ENCODE measurements around the gene GDE1.

Gene GDE1

GRCh38 chr16:19515757-19516156, 6.1 kb downstream of the GDE1 start:
- Histone ChIP-seq H3K27me3 (replicated peaks; ENCODE audit: control insufficient read depth, insufficient read depth, low read length) (no peaks in the 10 kb centered on the region), H3K36me3 (ENCODE audit: control insufficient read depth, insufficient read depth, low read length) (no peaks in the 10 kb centered on the region; the same call in none of the 2 replicates), H3K4me3 (replicated peaks; ENCODE audit: low read depth, low read length) (no peak overlapping the region)
- no peak for TF ChIP-seq CTCF (IDR thresholded peaks at IDR 0.05; ENCODE audit: insufficient read depth, low read length, poor library complexity, severe bottlenecking)
- no peak for DNase-seq (ENCODE audit: extremely low read depth, insufficient read length)

GRCh38 chr16:19513377-19514053, 8.4 kb downstream of the GDE1 start:
- Histone ChIP-seq H3K4me3 (replicated peaks; ENCODE audit: low read depth, low read length) (no peak overlapping the region), H3K36me3 (ENCODE audit: control insufficient read depth, insufficient read depth, low read length) (no peaks in the 10 kb centered on the region; the same call in none of the 2 replicates), H3K27me3 (replicated peaks; ENCODE audit: control insufficient read depth, insufficient read depth, low read length) (no peaks in the 10 kb centered on the region)
- TF ChIP-seq CTCF (IDR thresholded peaks at IDR 0.05; ENCODE audit: insufficient read depth, low read length, poor library complexity, severe bottlenecking), result no peak
- no peak for DNase-seq (ENCODE audit: extremely low read depth, insufficient read length)

- no peak overlapping the region for H3K4me3 ChIP-seq (replicated peaks; ENCODE audit: low read depth, low read length)
- no peak for TF ChIP-seq CTCF (IDR thresholded peaks at IDR 0.05; ENCODE audit: insufficient read depth, low read length, poor library complexity, severe bottlenecking)
- H3K36me3 ChIP-seq (ENCODE audit: control insufficient read depth, insufficient read depth, low read length), result no peaks in the 10 kb centered on the region; the same call in none of the 2 replicates
- DNase-seq (ENCODE audit: extremely low read depth, insufficient read length), result no peak
- H3K27me3 ChIP-seq (replicated peaks; ENCODE audit: control insufficient read depth, insufficient read depth, low read length), result no peaks in the 10 kb centered on the region
Observed at GRCh38 chr16:19512297-19512696, 9.6 kb downstream of the GDE1 start.

GRCh38 chr16:19507867-19508266, 14.0 kb downstream of the GDE1 start:
- no peak overlapping the region for H3K4me3 ChIP-seq (replicated peaks; ENCODE audit: low read depth, low read length)
- peaks cover 10% of the 10 kb centered on the region for H3K36me3 ChIP-seq (ENCODE audit: control insufficient read depth, insufficient read depth, low read length)
- no peak for DNase-seq (ENCODE audit: extremely low read depth, insufficient read length)
- H3K27me3 ChIP-seq (replicated peaks; ENCODE audit: control insufficient read depth, insufficient read depth, low read length), result no peaks in the 10 kb centered on the region
- TF ChIP-seq CTCF (IDR thresholded peaks at IDR 0.05; ENCODE audit: insufficient read depth, low read length, poor library complexity, severe bottlenecking), result no peak

GRCh38 chr16:19506965-19507364, 14.9 kb downstream of the GDE1 start:
- no peak for TF ChIP-seq CTCF (IDR thresholded peaks at IDR 0.05; ENCODE audit: insufficient read depth, low read length, poor library complexity, severe bottlenecking)
- peaks cover 14% of the 10 kb centered on the region for H3K36me3 ChIP-seq (ENCODE audit: control insufficient read depth, insufficient read depth, low read length)
- H3K4me3 ChIP-seq (replicated peaks; ENCODE audit: low read depth, low read length), result no peak overlapping the region
- H3K27me3 ChIP-seq (replicated peaks; ENCODE audit: control insufficient read depth, insufficient read depth, low read length), result no peaks in the 10 kb centered on the region
- no peak for DNase-seq (ENCODE audit: extremely low read depth, insufficient read length)
